ENCODE results near the gene DCXR. TPM values are rescaled to one million over a fixed set of nuclear protein-coding genes. Genes with fewer than 3 reads are reported as not detected.

Gene DCXR
- total RNA-seq, 4 donors from 2014 or later, result 130 to 296 (median 223) TPM

DNA sequence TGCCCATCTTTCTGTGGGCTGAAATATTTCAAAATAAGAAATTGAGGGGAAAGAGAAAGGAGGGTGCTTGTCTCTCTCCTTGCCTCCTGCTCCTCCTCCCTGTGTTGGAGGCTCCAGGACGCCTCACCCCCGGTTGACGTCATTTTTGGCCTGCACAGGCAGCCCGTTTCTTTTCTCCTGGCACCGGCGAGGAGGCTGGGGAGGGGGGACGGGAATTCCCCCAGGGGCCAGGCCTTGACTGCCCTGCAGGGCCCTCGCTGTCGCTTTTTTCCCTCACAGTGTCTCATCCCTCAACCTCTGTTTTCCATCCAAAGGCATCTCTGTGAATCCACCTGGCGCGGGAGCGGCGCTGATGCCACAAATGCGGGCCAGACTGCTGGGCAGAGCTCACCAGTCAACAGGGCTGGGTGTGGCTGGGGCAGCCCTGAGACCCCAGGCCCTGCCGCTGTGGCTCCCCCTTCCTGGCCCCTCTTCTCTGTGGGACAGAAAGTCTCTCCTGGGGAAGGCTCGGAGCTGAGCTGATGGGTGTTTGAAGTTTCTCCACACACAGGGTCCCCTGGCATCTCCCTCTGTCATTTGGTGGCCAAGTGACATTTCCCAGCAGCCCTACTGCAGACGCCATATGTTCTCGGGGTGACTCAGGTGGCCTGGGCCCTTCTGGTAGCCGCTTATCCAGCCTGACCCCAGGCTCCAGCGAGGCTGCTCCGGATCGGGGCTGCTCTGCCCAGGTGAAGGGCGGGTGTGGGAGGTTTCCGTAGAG is 30.8 kb downstream of the DCXR start:
- Histone ChIP-seq H3K4me1 (peaks cover 25 to 35% of the 10 kb centered on the region in 2 donors), H3K27ac (no peak overlapping the region), H3K36me3 (peaks cover 0 to 3% of the 10 kb centered on the region in 2 donors), H3K4me3 (no peak overlapping the region), H3K27me3 (no peaks in the 10 kb centered on the region), H3K9me3 (no peaks in the 10 kb centered on the region)
- DNase-seq (no peak), ATAC-seq (no peak)
- intact Hi-C loops (cut with DNase I; ENCODE audit: low total_unique reads), result loop anchor here (10.0 kb wide), 1 partner anchor 68 kb away; no protein-coding TSS in a partner anchor
- in situ Hi-C loops (cut with MboI; ENCODE audit: low sequenced_read_pairs in 4 of 4), result no loop called here
- TF ChIP-seq POLR2A (IDR thresholded peaks at IDR 0.05), result no peak
- TF ChIP-seq, protein P1, sequence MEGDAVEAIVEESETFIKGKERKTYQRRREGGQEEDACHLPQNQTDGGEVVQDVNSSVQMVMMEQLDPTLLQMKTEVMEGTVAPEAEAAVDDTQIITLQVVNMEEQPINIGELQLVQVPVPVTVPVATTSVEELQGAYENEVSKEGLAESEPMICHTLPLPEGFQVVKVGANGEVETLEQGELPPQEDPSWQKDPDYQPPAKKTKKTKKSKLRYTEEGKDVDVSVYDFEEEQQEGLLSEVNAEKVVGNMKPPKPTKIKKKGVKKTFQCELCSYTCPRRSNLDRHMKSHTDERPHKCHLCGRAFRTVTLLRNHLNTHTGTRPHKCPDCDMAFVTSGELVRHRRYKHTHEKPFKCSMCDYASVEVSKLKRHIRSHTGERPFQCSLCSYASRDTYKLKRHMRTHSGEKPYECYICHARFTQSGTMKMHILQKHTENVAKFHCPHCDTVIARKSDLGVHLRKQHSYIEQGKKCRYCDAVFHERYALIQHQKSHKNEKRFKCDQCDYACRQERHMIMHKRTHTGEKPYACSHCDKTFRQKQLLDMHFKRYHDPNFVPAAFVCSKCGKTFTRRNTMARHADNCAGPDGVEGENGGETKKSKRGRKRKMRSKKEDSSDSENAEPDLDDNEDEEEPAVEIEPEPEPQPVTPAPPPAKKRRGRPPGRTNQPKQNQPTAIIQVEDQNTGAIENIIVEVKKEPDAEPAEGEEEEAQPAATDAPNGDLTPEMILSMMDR (IDR thresholded peaks at IDR 0.05 in 4 of 5, conservative IDR thresholded peaks at IDR 0.05 in 1 of 5), result no peak

DNA sequence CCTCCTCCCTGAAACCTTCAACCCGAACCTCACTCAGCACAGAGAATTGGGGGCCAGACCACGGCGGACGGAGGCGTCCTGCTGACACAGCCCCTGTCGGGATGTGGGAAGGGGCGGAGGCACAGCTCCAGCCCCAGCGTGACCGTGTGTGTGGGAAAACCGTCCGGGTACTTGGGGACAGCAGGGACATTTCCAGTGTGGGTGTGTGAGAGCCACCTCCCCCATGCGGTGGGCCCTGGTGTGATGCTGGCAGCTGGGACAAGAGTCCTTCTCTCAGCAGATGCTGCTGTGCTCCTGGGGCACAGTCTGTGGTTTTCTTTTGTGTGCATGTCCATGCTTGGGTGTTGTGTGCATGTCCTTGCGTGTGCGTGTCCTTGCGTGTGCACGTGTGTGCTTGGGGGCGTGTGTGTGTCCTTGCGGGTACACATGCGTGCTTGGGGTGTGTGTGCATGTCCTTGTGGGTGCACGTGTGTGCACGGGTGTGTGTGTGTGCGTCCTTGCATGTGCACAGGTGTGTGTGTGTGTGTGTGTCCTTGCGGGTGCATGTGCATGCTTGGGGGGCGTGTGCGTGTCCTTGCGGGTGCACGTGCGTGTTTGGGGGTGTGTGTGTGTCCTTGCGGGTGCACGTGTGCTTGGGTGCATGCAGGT is 31.7 kb downstream of the DCXR start:
- ATAC-seq (no peak), DNase-seq (no peak)
- in situ Hi-C loops (cut with MboI; ENCODE audit: low sequenced_read_pairs in 4 of 4) (no loop called here), intact Hi-C loops (cut with DNase I; ENCODE audit: low total_unique reads) (loop anchor here (10.0 kb wide), 1 partner anchor 69 kb away; no protein-coding TSS in a partner anchor)
- no peak overlapping the region for H3K27ac ChIP-seq
- H3K4me1 ChIP-seq, result peaks cover 33 to 43% of the 10 kb centered on the region in 2 donors
- no peak overlapping the region for H3K4me3 ChIP-seq
- H3K27me3 ChIP-seq, result no peaks in the 10 kb centered on the region
- no peak for TF ChIP-seq POLR2A (IDR thresholded peaks at IDR 0.05)
- TF ChIP-seq, protein P1 (IDR thresholded peaks at IDR 0.05 in 4 of 5, conservative IDR thresholded peaks at IDR 0.05 in 1 of 5), result no peak
- no peaks in the 10 kb centered on the region for H3K9me3 ChIP-seq
- no peaks in the 10 kb centered on the region for H3K36me3 ChIP-seq

DNA sequence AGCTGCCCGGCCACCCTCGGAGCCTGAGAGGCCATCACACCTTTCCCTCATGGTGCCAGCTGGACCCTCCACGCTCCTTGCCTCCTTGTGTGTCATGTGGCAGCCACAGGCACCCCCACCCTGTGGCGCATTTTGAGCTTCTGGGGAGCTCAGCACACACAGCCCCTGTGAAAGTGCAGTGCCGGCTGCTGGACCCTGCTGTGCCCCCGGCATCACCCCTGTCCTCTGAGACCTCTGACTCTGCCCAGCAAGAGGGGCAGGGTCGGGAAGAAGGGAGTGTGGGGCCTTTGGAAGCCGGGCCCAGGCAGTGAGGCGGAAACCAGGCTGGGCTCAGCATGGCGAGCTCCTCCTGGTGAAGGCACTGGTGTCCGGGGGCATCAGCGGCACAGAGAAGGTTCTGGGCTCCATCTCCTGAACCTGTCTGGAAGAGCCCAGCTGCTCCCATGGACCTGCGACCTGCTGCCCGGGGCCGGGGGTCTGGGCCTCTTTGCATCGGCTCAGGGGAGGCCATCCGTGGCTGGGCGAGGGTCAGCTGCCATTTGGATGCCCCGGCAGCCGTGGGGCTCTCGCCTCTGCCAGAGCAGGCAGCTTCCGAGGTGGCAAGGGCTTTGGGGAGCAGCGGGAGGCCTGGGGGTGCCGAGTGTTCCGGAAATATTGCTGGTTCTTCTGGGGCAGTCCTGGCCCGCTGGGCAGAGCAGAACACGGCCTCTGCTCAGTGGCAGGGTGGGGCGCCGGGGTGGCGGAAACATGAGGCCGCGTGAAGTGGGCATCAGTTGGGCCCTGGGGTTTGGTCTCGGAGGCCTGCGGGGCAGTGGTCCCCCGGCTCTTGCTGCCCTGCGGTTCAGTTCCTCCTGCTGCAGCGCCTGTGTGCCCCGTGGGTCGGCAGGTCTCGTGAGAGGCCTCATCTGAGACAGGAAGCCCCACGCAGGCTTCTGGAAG is 32.7 kb downstream of the DCXR start:
- TF ChIP-seq POLR2A (IDR thresholded peaks at IDR 0.05), result no peak
- TF ChIP-seq, protein P1 (IDR thresholded peaks at IDR 0.05 in 4 of 5, conservative IDR thresholded peaks at IDR 0.05 in 1 of 5), result no peak
- H3K9me3 ChIP-seq, result no peaks in the 10 kb centered on the region
- no peaks in the 10 kb centered on the region for H3K27me3 ChIP-seq
- no peaks in the 10 kb centered on the region for H3K36me3 ChIP-seq
- no peak overlapping the region for H3K27ac ChIP-seq
- DNase-seq (no peak), ATAC-seq (no peak)
- intact Hi-C loops (cut with DNase I; ENCODE audit: low total_unique reads), result loop anchor here (10.0 kb wide), 1 partner anchor 70 kb away; no protein-coding TSS in a partner anchor
- in situ Hi-C loops (cut with MboI; ENCODE audit: low sequenced_read_pairs in 4 of 4), result no loop called here
- peaks cover 35 to 53% of the 10 kb centered on the region in 2 donors for H3K4me1 ChIP-seq
- no peak overlapping the region for H3K4me3 ChIP-seq

Measured in gastrocnemius medialis (tissue), 4 donors.